ENCODE data around the gene AKAP13.
"Not testable (repeated sequence)": the region's sequence is repeated elsewhere in the genome, so short reads cannot be mapped to it uniquely, and the experiment has no call there.

Gene AKAP13

GRCh38 chr15:85785887-85786780, 405.7 kb downstream of the AKAP13 start:
- DNase-seq (ENCODE audit: low read depth in 2 of 2, low spot score in 1 of 2), result no peak

DNA sequence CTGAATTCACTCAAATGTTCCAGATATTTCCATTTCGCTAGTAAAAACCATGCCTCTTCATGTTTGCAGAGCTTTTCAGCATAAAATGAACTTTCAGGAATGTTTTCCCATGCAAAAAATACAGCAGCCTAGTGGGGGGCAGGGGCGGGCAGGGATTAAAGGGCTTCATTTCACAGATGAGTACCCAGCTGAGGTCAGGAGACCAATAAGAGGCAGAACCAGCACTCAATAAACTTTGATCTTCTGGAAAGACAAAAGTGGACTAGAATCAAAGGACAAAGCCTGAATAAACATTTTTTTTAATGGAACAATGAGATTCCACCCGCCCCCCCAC, 406.3 kb downstream of the AKAP13 start:
- no peak for DNase-seq (ENCODE audit: low read depth in 2 of 2, low spot score in 1 of 2)

- no peak for DNase-seq (ENCODE audit: low read depth in 2 of 2, low spot score in 1 of 2)
Observed at GRCh38 chr15:85788771-85789495, 408.5 kb downstream of the AKAP13 start.

GRCh38 chr15:85789496-85789875, 409.1 kb downstream of the AKAP13 start:
- DNase-seq (ENCODE audit: low read depth in 2 of 2, low spot score in 1 of 2), result no peak

- DNase-seq (ENCODE audit: low read depth in 2 of 2, low spot score in 1 of 2), result no peak
Observed at GRCh38 chr15:85792102-85792731, 411.8 kb downstream of the AKAP13 start.

DNA sequence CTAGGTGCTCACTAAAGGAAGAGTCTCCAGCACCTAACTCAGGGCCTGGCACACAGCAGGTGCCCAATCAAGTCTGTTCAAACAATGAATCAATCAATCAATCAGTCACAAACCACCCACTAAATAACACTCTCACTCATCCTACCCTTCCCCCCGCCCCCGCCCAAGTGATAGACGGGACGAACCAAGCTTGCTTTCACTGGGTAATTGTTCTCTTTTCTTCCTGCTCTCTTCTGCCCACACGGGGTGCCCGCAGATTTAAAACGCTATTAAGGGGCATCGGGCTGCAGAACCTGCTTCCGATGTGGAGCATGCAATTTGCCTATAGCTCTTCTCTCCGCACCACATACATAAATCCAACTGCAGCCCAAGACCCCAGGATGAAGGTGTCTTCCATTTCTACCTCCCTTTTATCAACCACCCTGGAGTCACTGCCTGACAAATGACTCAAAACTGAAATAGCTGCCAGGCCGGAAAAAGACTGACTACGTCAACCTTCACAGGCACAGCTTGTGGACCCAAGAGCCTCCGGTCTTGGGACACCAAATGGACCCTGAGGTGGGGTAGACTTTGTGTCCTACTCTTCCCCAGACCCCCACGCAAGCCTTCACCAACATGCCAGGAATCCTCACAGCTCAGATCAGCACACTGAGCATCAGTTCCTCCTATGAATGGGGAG, 412.6 kb downstream of the AKAP13 start:
- no peak for DNase-seq (ENCODE audit: low read depth in 2 of 2, low spot score in 1 of 2)

DNA sequence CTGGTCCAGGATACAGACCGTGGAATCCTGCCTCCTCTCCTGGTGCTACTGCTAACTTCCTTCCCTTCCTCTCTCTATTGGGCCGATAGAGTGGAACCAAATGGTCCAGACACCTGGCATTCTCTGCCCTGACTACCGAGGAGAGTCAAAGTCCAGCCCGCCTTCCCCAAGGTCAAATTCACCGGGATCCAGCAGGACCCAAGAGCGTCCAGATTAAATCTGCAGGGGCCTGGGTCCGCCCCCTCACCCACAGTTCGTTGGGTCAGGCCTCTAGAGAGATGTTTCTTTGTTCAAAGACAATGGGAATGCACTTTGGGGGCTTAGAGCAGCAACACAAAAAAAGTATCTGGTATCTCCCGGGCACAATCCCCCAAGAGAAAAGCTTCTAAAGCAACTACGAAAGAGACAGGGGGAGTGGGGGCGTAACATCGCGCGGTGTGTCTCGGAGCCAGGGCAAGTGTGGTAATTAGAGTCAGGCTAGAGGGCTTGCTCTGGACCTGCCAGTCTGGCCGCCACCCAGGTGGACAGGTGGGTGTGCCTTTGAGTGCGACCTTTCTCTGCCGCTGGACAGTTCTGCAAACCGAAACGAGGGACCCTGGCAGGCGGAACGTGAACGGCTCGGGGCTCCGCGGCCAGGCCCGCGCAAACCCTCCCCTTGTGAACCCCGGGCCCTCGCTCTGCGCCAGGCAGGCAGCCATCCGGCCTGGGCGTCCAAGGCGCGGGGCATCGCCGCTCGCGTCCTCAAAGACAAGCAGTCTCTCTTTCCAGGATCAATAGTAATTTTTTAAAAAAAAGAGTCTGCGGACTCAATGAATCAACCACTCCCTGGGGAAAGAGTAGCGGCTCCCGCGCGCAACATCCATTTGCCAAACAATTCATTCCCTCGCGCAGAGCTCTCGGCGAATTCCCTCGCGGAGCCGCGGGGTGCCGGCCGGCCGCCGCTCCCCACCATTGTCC, 413.5 kb downstream of the AKAP13 start:
- DNase-seq (ENCODE audit: low read depth in 2 of 2, low spot score in 1 of 2), result peak; percentile 5 to 6

- DNase-seq (ENCODE audit: low read depth in 2 of 2, low spot score in 1 of 2), result peak; percentile 69 to 86
Observed at GRCh38 chr15:85794598-85795336, 414.4 kb downstream of the AKAP13 start, which contains the start of gene KLHL25. KLHL25 (minus strand) TSS chr15:85794925; CDS start chr15:85769810, 25,115 bp downstream.

- no peak for DNase-seq (ENCODE audit: low read depth in 2 of 2, low spot score in 1 of 2)
Observed at GRCh38 chr15:85795337-85796305, 415.2 kb downstream of the AKAP13 start.

- not testable (repeated sequence) for DNase-seq (ENCODE audit: low read depth in 2 of 2, low spot score in 1 of 2)
Observed at GRCh38 chr15:85796371-85796770, 416.0 kb downstream of the AKAP13 start.

Data from stimulated activated CD8-positive, alpha-beta memory T cell treated with anti-CD3 and anti-CD28 coated beads, Interleukin-4, amount 100 ng/mL, for 4 hours (primary cell).